Naive B cell (primary cell): ENCODE results near the gene KIAA0319L. TPM values are rescaled to one million over a fixed set of nuclear protein-coding genes. Genes with fewer than 3 reads are reported as not detected.

Experiments
- ATAC-seq, 2 donors: fragments of 150-1000 bp; cut with Tn5 transposase; 2 replicates each; pipeline ENCODE4 v1.10.0; 2021; ENCODE audit warnings: low read depth in 2 of 2, mild to moderate bottlenecking in 2 of 2, moderate library complexity in 2 of 2
- DNase-seq: peaks from one replicate; pipeline ENCODE4 v3.0.0; 2022
- H3K27ac Mint-ChIP-seq, 6 donors: one replicate each; pipeline ENCODE4 v1.8.0; 2020 to 2022; ENCODE audit warnings: mild to moderate bottlenecking in 6 of 6, mixed read lengths in 6 of 6, moderate library complexity in 5 of 6, inconsistent platforms in 2 of 6
- H3K27me3 Mint-ChIP-seq, 3 donors: one replicate each; pipeline ENCODE4 v1.8.0; 2021 to 2022; ENCODE audit warnings: mixed read lengths in 3 of 3, mild to moderate bottlenecking in 1 of 3
- H3K36me3 Mint-ChIP-seq, 2 donors: one replicate each; pipeline ENCODE4 v1.8.0; 2020 to 2022; ENCODE audit warnings: mixed read lengths in 2 of 2, inconsistent platforms in 1 of 2, mild to moderate bottlenecking in 1 of 2
- H3K4me1 Mint-ChIP-seq, 3 donors: one replicate each; pipeline ENCODE4 v1.8.0; 2020 to 2022; ENCODE audit warnings: mixed read lengths in 3 of 3, inconsistent platforms in 1 of 3, mild to moderate bottlenecking in 1 of 3, moderate library complexity in 1 of 3
- H3K4me3 Mint-ChIP-seq, 8 donors: one replicate each; pipeline ENCODE4 v1.8.0; 2020 to 2022; ENCODE audit warnings: mild to moderate bottlenecking in 8 of 8, mixed read lengths in 8 of 8, moderate library complexity in 8 of 8, inconsistent platforms in 2 of 8
- H3K9me3 Mint-ChIP-seq, 7 donors: one replicate each; pipeline ENCODE4 v1.8.0; 2020 to 2022; ENCODE audit warnings: mixed read lengths in 7 of 7, mild to moderate bottlenecking in 5 of 7, inconsistent platforms in 2 of 7, moderate library complexity in 1 of 7
- polyA plus RNA-seq, 6 donors: library from polyadenylated mRNA; unstranded; fragments of 300-500 nt; fragmentation: Illumina TruSeq; gene quantifications; one replicate each; pipeline ENCODE4 v1.2.3, GENCODE V29; 2021; ENCODE audit warnings: low read depth in 6 of 6

Gene KIAA0319L
- polyA plus RNA-seq, 6 donors from 2014 or later, result 17.1 to 29.0 (median 22.6) TPM

DNA sequence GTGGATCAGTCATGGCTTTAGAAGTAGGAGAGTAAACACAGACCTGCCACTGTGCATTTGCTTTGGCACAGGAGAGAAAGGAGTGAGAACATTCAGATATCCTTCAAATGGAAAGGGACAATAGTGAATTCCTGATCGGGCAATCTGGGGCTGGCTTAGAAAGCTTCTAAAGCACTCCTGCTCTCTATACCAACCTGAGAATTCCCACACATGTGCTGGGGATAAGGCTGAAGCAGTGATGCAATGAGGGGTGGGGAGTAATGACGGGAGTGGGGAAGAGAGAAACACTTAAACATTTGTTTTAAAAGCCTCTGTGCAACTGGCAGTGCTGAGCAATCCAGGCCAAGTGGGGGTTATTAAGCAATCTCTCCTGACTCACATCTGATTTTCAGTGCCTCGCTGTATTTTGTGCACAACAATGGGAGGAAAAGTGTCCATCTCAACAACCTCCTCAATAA, 108.8 kb downstream of the KIAA0319L start:
- Mint-ChIP-seq H3K27ac (peak overlapping the region in 1 of 6 donors; percentile 78), H3K9me3 (no peaks in the 10 kb centered on the region), H3K4me1 (peaks cover 0 to 5% (median 2%) of the 10 kb centered on the region in 3 donors), H3K4me3 (no peak overlapping the region), H3K27me3 (no peaks in the 10 kb centered on the region), H3K36me3 (peaks cover 7% of the 10 kb centered on the region in 2 donors)
- DNase-seq, result no peak
- no peak for ATAC-seq

DNA sequence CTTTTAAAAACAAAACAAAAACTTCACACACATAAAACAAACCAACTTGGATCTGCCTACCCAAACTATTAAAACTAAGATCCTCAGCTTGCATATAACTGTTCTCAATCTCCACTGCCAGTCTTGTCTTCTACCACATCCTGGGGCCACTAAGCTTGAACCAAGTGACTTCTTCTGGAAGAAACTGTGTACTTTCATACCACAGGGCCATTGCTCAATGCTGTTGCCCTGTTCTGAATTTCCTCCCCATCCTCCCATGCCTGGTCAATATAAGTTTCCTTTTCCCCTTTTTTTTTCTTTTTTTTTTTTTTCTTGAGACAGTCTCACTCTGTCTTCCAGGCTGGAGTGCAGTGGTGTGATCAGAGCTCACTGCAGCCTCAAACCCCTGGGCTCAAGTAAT, 109.9 kb downstream of the KIAA0319L start:
- H3K4me1 Mint-ChIP-seq, result peaks cover 0 to 5% (median 2%) of the 10 kb centered on the region in 3 donors
- ATAC-seq (no peak), DNase-seq (no peak)
- H3K27ac Mint-ChIP-seq, result no peak overlapping the region
- no peaks in the 10 kb centered on the region for H3K27me3 Mint-ChIP-seq
- no peak overlapping the region for H3K4me3 Mint-ChIP-seq
- peaks cover 7 to 8% of the 10 kb centered on the region in 2 donors for H3K36me3 Mint-ChIP-seq
- no peaks in the 10 kb centered on the region for H3K9me3 Mint-ChIP-seq

DNA sequence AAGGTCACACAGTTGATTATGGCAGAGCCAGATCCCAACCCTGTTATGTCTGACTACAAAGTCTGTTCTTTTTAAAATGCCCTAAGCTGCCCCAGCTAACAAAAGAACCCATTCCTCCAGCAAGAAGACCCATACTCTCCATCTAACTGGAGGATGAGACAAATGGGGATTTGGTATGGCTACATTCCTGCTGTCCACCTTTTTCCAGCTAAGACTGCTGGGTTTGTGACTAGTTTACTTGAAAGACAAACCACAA, 112.8 kb downstream of the KIAA0319L start:
- H3K27me3 Mint-ChIP-seq, result no peaks in the 10 kb centered on the region
- H3K36me3 Mint-ChIP-seq, result peaks cover 15 to 17% of the 10 kb centered on the region in 2 donors
- peaks cover 0 to 1% (median 0%) of the 10 kb centered on the region in 3 donors for H3K4me1 Mint-ChIP-seq
- no peak overlapping the region for H3K27ac Mint-ChIP-seq
- no peak for DNase-seq
- no peak for ATAC-seq
- no peaks in the 10 kb centered on the region for H3K9me3 Mint-ChIP-seq
- H3K4me3 Mint-ChIP-seq, result no peak overlapping the region

DNA sequence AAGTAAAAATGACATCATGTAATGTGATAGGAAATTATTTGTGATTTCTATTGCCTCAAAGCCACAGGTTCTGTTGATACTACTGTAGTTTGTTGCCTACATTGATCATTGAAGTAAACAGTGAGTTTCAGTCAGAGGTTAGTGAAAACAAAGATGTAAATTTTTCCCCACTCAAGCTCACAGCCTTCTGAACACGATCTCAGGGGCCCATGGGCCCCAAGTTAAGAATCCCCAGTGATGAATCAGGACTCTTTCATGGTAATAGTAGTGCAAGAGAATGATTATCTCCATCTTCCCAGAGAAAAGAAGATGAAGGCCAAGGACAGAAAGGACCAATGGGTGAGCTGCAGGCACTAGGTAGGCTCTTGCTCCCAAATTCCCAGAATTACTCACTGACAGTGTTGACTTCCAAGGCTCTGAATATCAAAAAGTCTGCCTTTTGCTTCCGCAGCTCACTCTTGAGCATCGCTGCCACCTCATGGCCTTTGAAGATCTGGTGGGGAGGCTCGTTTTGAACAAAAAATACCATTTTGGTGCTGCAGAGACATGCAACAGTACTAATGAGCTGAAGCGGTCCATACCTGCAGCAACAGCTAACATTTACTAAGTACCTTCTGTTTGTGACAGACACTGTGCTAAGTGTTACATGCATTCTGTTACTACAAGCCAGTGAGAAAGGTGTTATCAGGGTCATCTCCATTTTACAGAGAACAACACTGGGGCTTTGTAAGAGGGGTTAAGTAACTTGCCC, 113.3 kb downstream of the KIAA0319L start:
- H3K36me3 Mint-ChIP-seq, result peaks cover 16 to 21% of the 10 kb centered on the region in 2 donors
- H3K27me3 Mint-ChIP-seq, result no peaks in the 10 kb centered on the region
- H3K9me3 Mint-ChIP-seq, result no peaks in the 10 kb centered on the region
- no peak for DNase-seq
- H3K4me1 Mint-ChIP-seq, result peaks cover 0 to 4% (median 0%) of the 10 kb centered on the region in 3 donors
- no peak for ATAC-seq
- H3K4me3 Mint-ChIP-seq, result no peak overlapping the region
- no peak overlapping the region for H3K27ac Mint-ChIP-seq

DNA sequence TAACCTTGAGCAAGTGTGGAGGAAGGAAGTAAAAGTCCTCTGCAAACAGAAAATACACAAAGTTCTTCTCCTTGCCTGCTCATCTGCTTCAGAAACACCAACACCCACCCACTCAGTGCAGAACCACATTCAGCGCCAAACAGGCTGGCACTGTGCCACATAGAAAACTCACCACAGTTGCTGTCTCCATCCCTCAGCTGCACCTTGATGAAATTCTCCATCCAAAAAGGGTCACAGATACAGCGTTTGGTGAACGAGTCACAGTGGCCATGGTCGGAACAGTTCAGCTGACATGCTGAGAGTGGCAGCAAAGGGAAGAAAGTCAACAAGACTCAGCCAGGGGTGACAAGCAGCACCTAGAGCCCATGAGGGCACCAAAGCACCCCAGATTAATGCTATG, 114.5 kb downstream of the KIAA0319L start:
- Mint-ChIP-seq H3K4me1 (peaks cover 0 to 4% (median 0%) of the 10 kb centered on the region in 3 donors), H3K4me3 (no peak overlapping the region)

DNA sequence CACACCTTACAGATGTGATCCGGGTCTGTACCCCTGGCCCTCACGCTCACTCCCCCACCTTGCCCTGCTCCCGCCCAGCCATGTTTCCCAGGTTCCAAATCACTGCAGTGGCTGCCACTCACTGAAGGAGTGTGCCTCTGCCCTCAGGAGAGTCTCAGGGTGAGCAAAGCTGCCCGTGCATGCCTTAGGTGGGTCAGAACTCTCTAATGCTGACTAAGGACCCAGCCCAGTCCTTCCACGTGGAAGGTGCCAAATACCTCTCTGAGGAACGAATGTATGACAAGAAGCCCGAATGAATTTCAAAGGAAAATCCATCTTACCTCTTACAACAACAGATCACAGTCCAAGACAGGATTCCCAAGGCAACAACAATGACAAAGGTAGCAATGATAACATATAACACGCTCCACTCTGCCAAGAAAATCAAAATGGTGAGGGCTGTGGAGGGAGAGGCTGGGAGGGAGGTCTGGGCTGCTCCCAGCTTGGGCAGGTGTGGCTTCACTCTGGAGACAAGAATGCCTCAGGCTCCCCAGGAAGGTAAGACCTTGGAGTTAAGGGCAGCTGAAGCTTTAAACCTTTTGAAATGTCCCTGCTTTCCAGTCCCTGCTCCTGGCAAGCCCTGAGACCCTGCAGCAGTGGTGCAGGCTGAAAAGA, 115.2 kb downstream of the KIAA0319L start:
- Mint-ChIP-seq H3K4me3 (no peak overlapping the region), H3K27me3 (no peaks in the 10 kb centered on the region), H3K9me3 (no peaks in the 10 kb centered on the region), H3K36me3 (peaks cover 23 to 27% of the 10 kb centered on the region in 2 donors), H3K27ac (no peak overlapping the region), H3K4me1 (peaks cover 0 to 8% (median 0%) of the 10 kb centered on the region in 3 donors)
- ATAC-seq (no peak), DNase-seq (no peak)

More for the DNA sequence above, 114.5 kb downstream of the KIAA0319L start:
- H3K36me3 Mint-ChIP-seq, result peaks cover 16 to 20% of the 10 kb centered on the region in 2 donors
- ATAC-seq (no peak), DNase-seq (no peak)
- H3K27ac Mint-ChIP-seq, result no peak overlapping the region
- no peaks in the 10 kb centered on the region for H3K9me3 Mint-ChIP-seq
- no peaks in the 10 kb centered on the region for H3K27me3 Mint-ChIP-seq

DNA sequence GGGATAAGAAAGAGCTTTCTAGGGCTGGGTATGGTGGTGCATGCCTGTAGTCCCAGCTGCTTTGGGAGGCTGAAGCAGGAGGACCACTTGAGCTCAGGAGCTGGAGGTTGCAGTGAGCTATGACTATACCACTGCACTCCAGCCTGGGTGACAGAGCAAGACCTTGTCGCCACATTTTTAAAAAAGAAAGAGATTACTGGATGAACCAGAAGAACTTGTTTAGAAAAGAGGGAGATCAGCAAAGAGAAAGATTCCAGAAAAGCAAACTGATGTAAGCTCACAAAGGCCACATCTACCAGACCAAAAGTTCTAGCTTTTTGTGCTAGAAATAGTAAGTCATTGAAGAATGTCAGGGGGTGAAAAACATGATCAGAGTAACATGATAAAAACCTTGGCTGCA, 117.6 kb downstream of the KIAA0319L start:
- no peak for DNase-seq
- H3K9me3 Mint-ChIP-seq, result no peaks in the 10 kb centered on the region
- peaks cover 26 to 34% of the 10 kb centered on the region in 2 donors for H3K36me3 Mint-ChIP-seq
- no peak for ATAC-seq
- no peaks in the 10 kb centered on the region for H3K27me3 Mint-ChIP-seq
- H3K4me1 Mint-ChIP-seq, result peaks cover 0 to 9% (median 0%) of the 10 kb centered on the region in 3 donors
- peak overlapping the region in 2 of 6 donors; percentile 34 to 53 for H3K27ac Mint-ChIP-seq
- H3K4me3 Mint-ChIP-seq, result no peak overlapping the region

DNA sequence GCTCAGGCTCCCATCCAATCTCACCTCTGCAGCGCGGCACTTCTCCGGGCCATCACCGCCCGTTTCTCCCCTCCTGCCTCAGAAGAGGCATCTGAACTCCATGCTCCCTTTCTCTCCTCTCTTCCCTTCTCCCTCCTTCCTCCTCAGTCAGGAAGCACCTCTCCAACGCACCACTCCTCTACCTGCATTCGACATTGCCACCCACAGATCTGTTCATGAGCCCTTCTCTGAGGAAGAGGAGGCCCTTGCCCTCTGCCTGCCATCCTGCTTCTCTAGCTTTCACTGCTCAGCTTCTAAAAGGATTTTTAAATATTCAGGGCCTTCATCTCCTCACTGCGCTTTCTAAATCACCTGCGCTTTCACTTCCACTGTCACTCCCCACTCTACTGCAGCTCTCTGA, 120.0 kb downstream of the KIAA0319L start:
- Mint-ChIP-seq H3K9me3 (peaks cover 0 to 4% (median 0%) of the 10 kb centered on the region in 7 donors), H3K4me3 (no peak overlapping the region), H3K36me3 (peaks cover 31 to 44% of the 10 kb centered on the region in 2 donors), H3K27ac (peak overlapping the region in 1 of 6 donors; percentile 2), H3K27me3 (no peaks in the 10 kb centered on the region), H3K4me1 (peaks cover 0 to 13% (median 0%) of the 10 kb centered on the region in 3 donors)
- DNase-seq, result no peak
- ATAC-seq, result no peak

DNA sequence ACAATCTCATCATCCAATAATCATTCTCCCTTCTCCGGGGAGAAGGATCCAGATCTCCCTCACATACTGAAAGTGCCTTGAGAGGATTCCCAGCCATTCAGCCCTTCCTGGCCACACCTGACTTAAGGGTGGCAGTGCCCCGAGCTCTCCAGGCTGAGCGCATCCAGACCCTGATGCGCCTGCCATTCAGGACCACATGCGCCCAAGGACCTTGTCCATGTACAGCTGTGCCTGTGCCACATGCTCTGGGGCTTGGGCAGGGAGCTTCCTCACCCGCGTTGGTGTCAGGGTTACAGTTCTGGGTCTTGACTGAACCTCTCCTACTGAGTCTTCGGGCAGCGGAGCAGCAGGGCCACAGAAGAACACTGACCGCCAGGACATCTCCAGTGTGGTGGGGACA, 121.1 kb downstream of the KIAA0319L start:
- Mint-ChIP-seq H3K36me3 (peaks cover 24 to 42% of the 10 kb centered on the region in 2 donors), H3K27me3 (no peaks in the 10 kb centered on the region), H3K4me1 (peaks cover 0 to 13% (median 0%) of the 10 kb centered on the region in 3 donors), H3K9me3 (peaks cover 0 to 5% (median 0%) of the 10 kb centered on the region in 7 donors), H3K4me3 (no peak overlapping the region), H3K27ac (no peak overlapping the region)
- DNase-seq (no peak), ATAC-seq (no peak)

DNA sequence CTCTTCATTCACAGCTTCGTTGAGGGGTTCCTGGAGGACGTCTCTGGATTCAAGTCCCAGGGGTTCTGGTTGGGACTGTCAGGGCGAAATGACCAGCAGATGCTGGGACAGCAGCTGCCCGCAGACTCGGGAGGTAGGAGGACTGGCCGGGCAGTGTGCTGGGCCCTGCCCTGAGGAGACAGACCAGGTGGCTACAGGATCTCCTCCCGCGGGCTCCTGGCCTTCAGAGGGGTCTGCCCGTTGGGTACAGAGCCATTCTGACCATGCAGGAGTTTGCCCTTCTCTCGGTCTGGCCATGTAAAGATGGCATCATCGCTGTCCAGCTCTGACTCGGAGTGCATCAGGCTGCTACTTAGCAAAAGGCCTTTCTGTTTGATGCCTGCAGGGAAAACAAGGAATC, 122.5 kb downstream of the KIAA0319L start:
- Mint-ChIP-seq H3K27ac (no peak overlapping the region), H3K4me1 (peaks cover 0 to 17% (median 0%) of the 10 kb centered on the region in 3 donors), H3K4me3 (no peak overlapping the region), H3K9me3 (peaks cover 0 to 5% (median 0%) of the 10 kb centered on the region in 7 donors), H3K27me3 (no peaks in the 10 kb centered on the region), H3K36me3 (peaks cover 32 to 50% of the 10 kb centered on the region in 2 donors)
- no peak for ATAC-seq
- no peak for DNase-seq

DNA sequence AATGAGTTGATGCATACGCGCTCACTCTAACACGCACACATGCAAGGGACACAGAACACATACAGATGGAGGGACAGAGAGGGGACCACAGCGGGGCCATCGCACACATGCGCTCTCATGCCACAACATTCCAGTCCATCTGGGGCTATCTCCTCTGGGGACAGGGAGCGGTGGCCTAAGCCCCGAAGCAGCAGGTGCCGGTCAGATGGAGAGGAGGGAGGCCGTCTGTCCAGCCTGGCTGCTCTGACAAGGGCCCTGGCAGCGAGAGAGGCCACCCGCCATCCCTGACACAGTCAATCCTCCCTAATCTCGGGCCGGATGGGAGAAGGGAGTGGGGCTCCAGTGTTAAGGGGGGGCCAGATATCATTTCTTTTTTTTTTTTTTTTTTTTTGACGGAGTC, 123.5 kb downstream of the KIAA0319L start:
- H3K9me3 Mint-ChIP-seq, result peaks cover 0 to 5% (median 0%) of the 10 kb centered on the region in 7 donors
- H3K27me3 Mint-ChIP-seq, result no peaks in the 10 kb centered on the region
- H3K36me3 Mint-ChIP-seq, result peaks cover 23 to 42% of the 10 kb centered on the region in 2 donors
- peaks cover 0 to 13% (median 0%) of the 10 kb centered on the region in 3 donors for H3K4me1 Mint-ChIP-seq
- peak overlapping the region in 1 of 8 donors; percentile 5 for H3K4me3 Mint-ChIP-seq
- DNase-seq (no peak), ATAC-seq (no peak)
- peak overlapping the region in 2 of 6 donors; percentile 72 to 76 for H3K27ac Mint-ChIP-seq

DNA sequence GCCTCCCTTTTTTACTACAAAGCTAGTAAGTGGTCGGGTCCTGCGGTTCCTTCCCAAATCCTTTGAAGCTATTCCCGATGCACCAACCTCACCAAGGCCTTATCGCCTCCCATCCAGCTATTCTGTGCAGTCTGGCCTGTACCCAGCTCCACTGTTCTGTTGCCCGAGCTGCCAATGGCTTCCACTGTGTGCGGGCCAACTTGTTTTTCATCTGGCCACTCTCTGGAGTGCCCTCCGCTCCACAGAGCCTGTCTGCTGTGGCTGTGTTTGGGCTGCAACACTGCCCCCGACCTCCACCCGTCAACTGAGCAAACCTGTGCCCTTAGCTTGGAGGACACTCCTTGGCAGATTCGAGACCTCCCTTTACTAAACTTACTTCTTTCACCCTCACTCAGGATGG, 125.0 kb downstream of the KIAA0319L start:
- Mint-ChIP-seq H3K27me3 (no peaks in the 10 kb centered on the region), H3K36me3 (peaks cover 18 to 33% of the 10 kb centered on the region in 2 donors), H3K9me3 (peaks cover 0 to 5% (median 0%) of the 10 kb centered on the region in 7 donors), H3K4me3 (no peak overlapping the region), H3K4me1 (peaks cover 0 to 11% (median 0%) of the 10 kb centered on the region in 3 donors), H3K27ac (peak overlapping the region in 1 of 6 donors; percentile 7)
- ATAC-seq (no peak), DNase-seq (no peak)

DNA sequence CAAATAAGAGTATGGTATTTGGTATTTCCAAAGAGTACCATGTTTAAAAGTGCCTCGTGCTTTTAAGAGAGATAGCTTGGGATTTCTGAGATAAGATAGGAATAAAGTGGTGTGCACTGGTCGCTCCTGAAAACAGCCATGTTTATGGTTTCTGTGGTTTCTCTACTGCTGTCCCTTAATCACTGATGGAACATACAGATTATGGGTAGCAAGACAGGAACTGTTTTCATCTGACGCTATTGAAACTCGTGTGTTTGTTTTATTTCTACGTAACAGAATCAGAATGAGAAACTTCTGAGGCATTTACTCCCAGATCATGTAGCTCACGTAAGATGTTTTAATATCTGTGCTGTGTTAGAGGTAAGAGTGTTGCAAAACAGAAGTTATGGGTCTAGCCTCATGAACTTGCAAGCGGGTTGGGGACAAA, 126.0 kb downstream of the KIAA0319L start:
- no peak for ATAC-seq
- no peak overlapping the region for H3K4me3 Mint-ChIP-seq
- peaks cover 2 to 13% (median 6%) of the 10 kb centered on the region in 3 donors for H3K4me1 Mint-ChIP-seq
- peak overlapping the region in 3 of 6 donors; percentile 15 to 47 (median 31) for H3K27ac Mint-ChIP-seq
- H3K9me3 Mint-ChIP-seq, result peaks cover 0 to 5% (median 0%) of the 10 kb centered on the region in 7 donors
- no peak for DNase-seq
- H3K27me3 Mint-ChIP-seq, result no peaks in the 10 kb centered on the region
- peaks cover 14 to 24% of the 10 kb centered on the region in 2 donors for H3K36me3 Mint-ChIP-seq

DNA sequence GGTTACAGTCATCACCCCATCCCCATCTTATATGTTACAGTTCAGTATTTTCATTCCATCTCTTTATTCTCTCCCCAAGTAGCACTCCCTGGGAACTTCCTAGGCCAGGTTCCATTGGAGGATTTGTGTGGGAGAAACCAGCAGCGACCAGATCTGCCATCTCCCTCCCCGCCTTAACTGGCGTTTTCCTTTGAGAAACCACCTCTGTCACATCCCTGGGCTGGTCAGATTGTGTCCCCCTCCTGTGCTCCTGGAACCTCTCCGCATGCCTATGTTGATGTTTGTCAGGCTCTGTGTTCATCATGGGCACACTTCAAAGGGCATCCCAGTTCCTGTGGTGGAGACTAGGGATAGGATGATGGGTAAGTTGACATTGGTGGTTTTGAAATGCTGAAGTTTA, 126.4 kb downstream of the KIAA0319L start:
- H3K27ac Mint-ChIP-seq, result peak overlapping the region in 1 of 6 donors; percentile 20
- H3K36me3 Mint-ChIP-seq, result peaks cover 15 to 24% of the 10 kb centered on the region in 2 donors
- DNase-seq, result no peak
- no peaks in the 10 kb centered on the region for H3K27me3 Mint-ChIP-seq
- H3K4me3 Mint-ChIP-seq, result no peak overlapping the region
- peaks cover 0 to 5% (median 0%) of the 10 kb centered on the region in 7 donors for H3K9me3 Mint-ChIP-seq
- no peak for ATAC-seq
- H3K4me1 Mint-ChIP-seq, result peaks cover 6 to 17% (median 10%) of the 10 kb centered on the region in 3 donors
